GM18517 (cell line): ENCODE measurements around the gene SCARB1.
A peak's percentile ranks its signal among the peaks of the same experiment; 100 is the strongest.

Experiments
- ATAC-seq: cut with Tn5 transposase; IDR thresholded peaks from one replicate; pipeline ENCODE4 v1.9.1; 2021; ENCODE audit warnings: mild to moderate bottlenecking, moderate library complexity; ENCODE audit not compliant: unreplicated experiment

Gene SCARB1

GRCh38 chr12:124865728-124866127 lies 2.1 kb upstream of the SCARB1 start:
- no peak for ATAC-seq

GRCh38 chr12:124864326-124864752 lies 675 bp upstream of the SCARB1 start:
- ATAC-seq: no peak

GRCh38 chr12:124862768-124863415 lies 772 bp downstream of the SCARB1 start:
- ATAC-seq: peak; percentile 20

- no peak for ATAC-seq
These were observed 1.6 kb downstream of the SCARB1 start for GRCh38 chr12:124861898-124862676.

GRCh38 chr12:124861492-124861891 lies 2.2 kb downstream of the SCARB1 start:
- ATAC-seq: no peak

- ATAC-seq: no peak
These were observed 5.7 kb downstream of the SCARB1 start for GRCh38 chr12:124857921-124858461.

- ATAC-seq: no peak
These were observed 6.9 kb downstream of the SCARB1 start for GRCh38 chr12:124856842-124857178.

GRCh38 chr12:124856132-124856841 lies 7.4 kb downstream of the SCARB1 start:
- ATAC-seq: no peak

- ATAC-seq: no peak
These were observed 8.2 kb downstream of the SCARB1 start for GRCh38 chr12:124855275-124855957.

GRCh38 chr12:124854637-124855184 lies 9.0 kb downstream of the SCARB1 start:
- ATAC-seq: no peak

- no peak for ATAC-seq
These were observed 9.7 kb downstream of the SCARB1 start for GRCh38 chr12:124853781-124854636.

- ATAC-seq: no peak
These were observed 10.7 kb downstream of the SCARB1 start for GRCh38 chr12:124852911-124853427.

- no peak for ATAC-seq
These were observed 11.3 kb downstream of the SCARB1 start for GRCh38 chr12:124852329-124852831.

- ATAC-seq: no peak
These were observed 12.3 kb downstream of the SCARB1 start for GRCh38 chr12:124851342-124851741.

- no peak for ATAC-seq
These were observed 14.3 kb downstream of the SCARB1 start for GRCh38 chr12:124849382-124849781.

GRCh38 chr12:124848621-124849380 lies 14.9 kb downstream of the SCARB1 start:
- no peak for ATAC-seq

- no peak for ATAC-seq
These were observed 16.3 kb downstream of the SCARB1 start for GRCh38 chr12:124847113-124848074.
